ENCODE results near the gene KLK5.
A peak's percentile ranks its signal among the peaks of the same experiment; 100 is the strongest.
"Not testable (repeated sequence)": the region's sequence is repeated elsewhere in the genome, so short reads cannot be mapped to it uniquely, and the experiment has no call there.

Gene KLK5

DNA sequence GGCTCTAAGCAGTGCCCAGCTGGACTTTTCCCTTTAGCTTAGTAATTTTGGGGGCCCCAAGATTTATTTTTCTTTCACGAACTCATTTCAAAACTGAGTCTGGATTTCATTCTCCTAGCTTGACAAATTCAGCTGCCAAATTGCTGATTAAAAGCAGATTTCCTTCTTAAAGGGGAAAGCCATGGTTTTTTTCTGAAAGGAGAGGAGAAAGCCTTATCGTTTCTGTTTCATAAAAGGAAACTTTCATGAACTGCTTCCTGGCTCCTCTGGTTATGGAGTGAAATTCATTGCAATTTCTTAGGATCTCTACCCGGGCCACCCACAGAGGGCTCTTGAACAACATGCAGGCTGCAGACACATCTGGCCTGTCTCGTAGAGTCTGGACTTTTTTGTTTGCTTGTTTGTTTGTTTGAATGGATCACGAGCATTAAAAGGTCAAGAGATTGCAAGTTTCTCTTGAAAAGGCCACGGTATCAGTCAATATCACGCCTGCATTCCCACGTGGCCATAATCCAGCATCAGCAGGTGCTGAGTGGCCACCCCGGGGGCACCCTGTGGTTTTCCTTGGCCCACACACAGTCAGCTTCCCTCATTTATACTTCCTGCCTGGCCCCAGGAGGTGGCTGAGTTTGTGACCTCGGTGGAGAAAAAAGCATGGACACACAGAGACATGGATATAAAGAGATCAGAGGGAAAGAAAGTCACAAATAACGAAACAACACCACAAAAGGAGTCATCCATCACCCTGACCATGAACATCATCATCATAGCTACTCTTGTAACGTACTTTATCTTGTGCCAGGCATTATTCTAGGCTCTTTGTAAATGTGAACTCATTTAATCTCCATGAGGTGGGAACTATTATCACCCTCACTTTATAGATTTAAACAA, 31.2 kb downstream of the KLK5 start:
- no peak for DNase-seq

GRCh38 chr19:50916069-50916468, 36.8 kb downstream of the KLK5 start:
- DNase-seq, result no peak

DNA sequence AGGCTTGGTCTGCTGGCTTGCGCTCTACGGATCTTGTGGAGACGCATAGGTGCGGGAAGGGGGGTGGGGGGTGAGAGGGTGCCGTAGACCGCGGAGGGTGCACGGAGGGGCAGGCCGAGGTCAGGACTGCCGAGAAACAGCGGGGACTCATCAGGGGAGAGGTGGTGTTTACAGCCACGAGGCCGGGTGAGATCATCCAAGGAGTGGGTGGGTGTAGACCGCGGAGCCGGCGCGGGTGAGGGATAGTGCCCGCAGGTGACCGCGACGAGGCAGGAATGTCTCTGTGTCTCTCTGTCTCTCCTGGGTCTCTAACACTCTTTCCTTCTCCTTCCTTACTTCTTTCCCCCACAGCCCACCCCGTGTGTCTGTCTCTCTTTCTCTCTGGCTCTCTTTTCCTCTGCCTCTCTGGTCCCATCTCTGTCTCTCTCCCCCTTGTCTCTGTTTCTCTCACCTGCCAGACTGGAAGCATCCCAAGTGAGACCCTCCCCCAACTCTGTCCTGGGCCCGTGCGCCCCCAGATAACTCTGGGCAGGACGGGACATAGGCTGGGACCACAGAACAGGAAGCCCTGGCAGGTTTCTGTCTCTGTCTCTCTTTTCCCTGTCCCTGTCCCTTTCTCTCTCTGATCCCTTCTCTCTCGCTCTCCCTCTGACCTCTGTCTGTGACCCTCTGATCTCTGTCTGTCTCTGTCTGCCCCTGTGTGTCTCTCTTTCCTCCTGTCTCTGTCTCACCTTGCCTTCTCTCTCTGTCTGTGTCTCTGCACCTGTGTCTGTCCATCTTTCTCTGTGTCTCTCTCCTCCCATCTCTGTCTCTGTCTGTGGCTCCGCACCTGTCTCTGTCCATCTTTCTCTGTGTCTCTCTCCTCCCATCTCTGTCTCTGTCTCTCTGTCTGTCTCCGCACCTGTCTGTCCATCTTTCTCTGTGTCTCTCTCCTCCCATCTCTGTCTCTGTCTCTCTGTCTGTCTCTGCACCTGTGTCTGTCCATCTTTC, 39.8 kb downstream of the KLK5 start:
- DNase-seq, result no peak

GRCh38 chr19:50912102-50912599, 40.7 kb downstream of the KLK5 start:
- DNase-seq, result no peak

DNA sequence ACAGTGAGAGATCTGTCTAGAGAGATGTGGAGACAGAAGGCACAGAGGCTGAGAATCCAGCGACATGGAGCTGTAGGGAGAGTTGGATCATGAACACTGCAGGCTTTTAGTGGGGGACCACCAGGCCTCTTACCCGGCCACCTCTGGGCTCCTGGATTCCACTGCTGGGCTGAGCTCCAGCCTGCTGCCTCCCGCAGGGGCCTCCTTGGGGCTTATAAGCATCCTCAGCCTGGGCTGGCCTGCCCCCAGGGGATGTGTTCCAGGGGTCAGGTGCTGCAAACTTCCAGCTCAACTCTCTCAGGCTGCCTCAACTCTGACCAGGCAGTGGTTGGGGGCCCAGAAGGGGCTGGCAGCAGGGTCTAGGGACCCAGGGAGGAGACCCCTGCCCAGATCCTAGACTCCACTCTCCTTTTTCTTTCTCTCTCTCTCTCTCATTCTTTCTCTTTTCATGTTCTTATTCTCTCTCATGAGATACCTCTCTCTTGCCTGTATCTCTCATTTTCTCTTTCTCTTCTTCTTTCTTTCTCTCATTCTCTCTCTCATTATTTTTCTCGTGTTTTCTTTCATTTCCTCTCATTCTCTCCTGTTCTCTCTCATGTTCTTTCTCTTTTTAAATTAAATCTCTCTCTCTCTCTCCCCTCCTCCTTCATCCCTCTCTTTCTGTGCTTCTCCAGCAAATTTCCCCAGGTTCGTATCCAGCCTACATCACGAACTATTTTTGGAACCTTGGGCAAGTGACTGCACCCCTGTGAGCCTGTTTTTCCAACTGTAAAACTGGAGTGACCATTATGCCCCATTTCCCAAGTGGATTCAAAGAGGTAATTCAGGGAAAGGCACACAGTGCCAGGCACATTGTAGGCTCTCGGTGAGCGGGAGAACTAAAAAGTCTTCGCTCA, 41.4 kb downstream of the KLK5 start, which contains the start of gene KLK4:
Gene KLK4 (minus strand): TSS at position 190 of the 896 bp plus-strand sequence. CDS start 657 bp downstream, outside the sequence.
- DNase-seq, result no peak

GRCh38 chr19:50910722-50911121, 42.1 kb downstream of the KLK5 start:
- no peak for DNase-seq

DNA sequence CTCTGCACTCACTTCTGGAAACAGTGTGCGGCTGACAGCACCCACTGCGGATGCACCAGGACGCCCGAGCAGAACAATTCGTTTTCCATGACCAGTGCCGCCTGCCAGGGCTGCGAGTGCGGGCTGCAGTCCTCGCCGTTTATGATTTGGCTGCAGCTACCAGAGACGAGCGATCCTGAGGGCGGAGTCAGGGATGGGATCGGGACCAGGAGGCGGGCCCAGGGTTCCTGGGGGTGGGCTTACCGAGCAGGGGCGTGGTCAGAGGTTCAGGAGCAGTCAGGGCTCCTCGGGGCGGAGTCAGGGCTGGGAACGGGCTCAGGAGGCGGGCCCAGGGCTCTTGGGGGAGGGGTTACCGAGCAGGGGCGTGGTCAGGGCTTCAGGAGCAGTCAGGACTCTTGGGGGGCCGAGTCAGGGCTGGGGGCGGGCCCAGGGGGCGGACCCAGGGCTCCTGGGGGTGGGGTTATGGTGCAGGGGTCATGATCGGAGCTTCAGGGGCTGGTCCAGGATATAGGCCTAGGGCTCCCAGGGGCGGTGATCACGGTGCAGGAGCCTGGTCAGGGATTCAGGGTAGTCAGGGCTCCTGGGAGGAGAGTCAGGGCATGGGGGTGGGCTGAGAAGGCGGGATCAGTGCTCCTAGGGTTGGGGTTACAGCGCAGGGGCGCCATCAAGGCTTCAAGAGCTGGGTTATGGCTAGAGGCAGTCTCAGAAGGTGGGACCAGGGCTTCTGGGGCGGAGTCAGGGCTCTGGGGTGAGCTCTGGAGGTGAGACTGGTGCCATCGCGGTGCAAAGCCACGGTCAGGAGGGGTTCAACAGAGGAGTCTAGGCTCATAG, 43.4 kb downstream of the KLK5 start:
- peak in 9 of 51 donors; percentile 3 to 31 (median 7) for DNase-seq

GRCh38 chr19:50908336-50908735, 44.5 kb downstream of the KLK5 start:
- DNase-seq, result no peak

DNA sequence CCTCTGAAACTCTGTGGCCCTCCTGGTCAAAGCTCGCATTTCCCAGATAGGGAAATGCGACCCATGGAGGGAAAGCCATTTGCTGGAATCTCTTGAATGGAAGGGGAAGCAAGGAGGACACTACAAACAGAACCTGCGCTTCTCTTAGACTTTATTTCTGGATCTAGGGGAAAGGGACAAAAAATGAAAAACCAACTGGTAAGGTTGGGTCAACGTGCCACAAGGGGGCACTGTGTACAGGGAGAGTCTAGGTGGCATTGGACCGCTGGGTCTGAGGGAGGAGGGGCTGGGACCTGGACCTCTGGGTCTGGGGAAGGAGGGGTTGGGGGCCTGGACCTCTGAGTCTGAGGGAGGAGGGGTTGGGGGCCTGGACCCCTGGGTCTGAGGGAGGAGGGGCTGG, 46.6 kb downstream of the KLK5 start:
- DNase-seq, result peak in 3 of 51 donors; percentile 2 to 16 (median 5)

DNA sequence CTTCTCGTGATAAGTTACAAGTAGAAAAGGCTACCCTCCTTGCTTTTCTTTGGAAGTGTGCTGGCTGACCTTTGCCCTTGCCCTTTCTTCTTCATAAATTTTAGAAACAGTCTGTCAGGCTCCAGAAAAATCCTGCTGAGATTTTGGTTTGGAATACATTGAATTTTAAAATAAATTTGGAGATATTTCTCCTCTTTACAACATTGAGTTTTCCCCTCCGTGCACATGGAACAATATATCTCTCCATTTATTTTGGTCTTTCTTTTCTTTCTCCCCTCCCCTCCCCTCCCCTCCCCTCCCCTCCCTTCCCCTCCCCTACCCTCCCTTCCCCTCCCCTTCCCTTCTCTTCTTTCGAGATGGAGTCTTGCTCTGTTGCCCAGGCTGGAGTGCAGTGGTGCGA, 50.2 kb downstream of the KLK5 start:
- no peak for DNase-seq

GRCh38 chr19:50899569-50899968, 53.3 kb downstream of the KLK5 start:
- DNase-seq, result no peak

GRCh38 chr19:50898018-50898417, 54.8 kb downstream of the KLK5 start:
- DNase-seq, result no peak

- no peak for DNase-seq
Measured at GRCh38 chr19:50897612-50898011, 55.2 kb downstream of the KLK5 start.

GRCh38 chr19:50897191-50897607, 55.6 kb downstream of the KLK5 start:
- no peak for DNase-seq

- DNase-seq, result no peak
Measured at GRCh38 chr19:50896591-50897190, 56.1 kb downstream of the KLK5 start.

GRCh38 chr19:50896089-50896590, 56.7 kb downstream of the KLK5 start:
- DNase-seq, result not testable (repeated sequence)

GRCh38 chr19:50894478-50895356, 58.1 kb downstream of the KLK5 start:
- no peak for DNase-seq

Measured in hypothalamus (tissue), 51 donors.